ENCODE data around the gene ZNF331.
A peak's percentile ranks its signal among the peaks of the same experiment; 100 is the strongest.
"Not testable (repeated sequence)": the region's sequence is repeated elsewhere in the genome, so short reads cannot be mapped to it uniquely, and the experiment has no call there.

The ZNF331 gene

GRCh38 chr19:53537521-53538377 lies at the start of gene ZNF331:
Gene ZNF331, plus strand, starts transcription at chr19:53538145. Its CDS starts 31,232 bp downstream, at chr19:53569377.
- TF ChIP-seq CTCF (IDR thresholded peaks at IDR 0.05; ENCODE audit: low read length) (no peak), EZH2 (IDR thresholded peaks at IDR 0.05; ENCODE audit: borderline replicate concordance, low read length) (no peak)
- no peaks in the 10 kb centered on the region for H3K9me3 ChIP-seq (ENCODE audit: low read length)
- no peaks in the 10 kb centered on the region for H3F3A ChIP-seq (ENCODE audit: insufficient read depth, low read length)
- H3K4me2 ChIP-seq (ENCODE audit: low read length): peak within 1 kb of the TSS; percentile 69
- peaks cover 8% of the 10 kb centered on the region for H3K4me1 ChIP-seq (ENCODE audit: insufficient read depth, low read length, severe bottlenecking)
- H3K36me3 ChIP-seq (ENCODE audit: insufficient read depth, low read length): peaks cover 19% of the 10 kb centered on the region
- no peaks in the 10 kb centered on the region for H3K9me2 ChIP-seq (ENCODE audit: low read depth, low read length)
- peak within 1 kb of the TSS; percentile 86 for H3K4me3 ChIP-seq (ENCODE audit: low read depth, low read length, poor library complexity, severe bottlenecking)
- H2AFZ ChIP-seq (ENCODE audit: low read length): peak within 1 kb of the TSS; percentile 92; the same call in 1 of the 2 replicates
- no peak within 1 kb of the TSS for H3K27ac ChIP-seq (ENCODE audit: low read depth, low read length, poor library complexity, severe bottlenecking)
- peak within 1 kb of the TSS; percentile 84 for H3K9ac ChIP-seq (ENCODE audit: low read length)
- no peaks in the 10 kb centered on the region for H4K20me1 ChIP-seq (ENCODE audit: insufficient read depth, low read length)
- H3K79me2 ChIP-seq (ENCODE audit: insufficient read depth, low read length): no peaks in the 10 kb centered on the region
- H3K27me3 ChIP-seq (ENCODE audit: insufficient read depth, low read length): no peaks in the 10 kb centered on the region

- peaks cover 19% of the 10 kb centered on the region for H3K9me3 ChIP-seq (ENCODE audit: low read length)
- no peaks in the 10 kb centered on the region for H3K79me2 ChIP-seq (ENCODE audit: insufficient read depth, low read length)
- no peak overlapping the region for H3K9ac ChIP-seq (ENCODE audit: low read length)
- no peaks in the 10 kb centered on the region for H4K20me1 ChIP-seq (ENCODE audit: insufficient read depth, low read length)
- H3K4me1 ChIP-seq (ENCODE audit: insufficient read depth, low read length, severe bottlenecking): no peaks in the 10 kb centered on the region
- no peak overlapping the region for H3K4me2 ChIP-seq (ENCODE audit: low read length)
- H3K9me2 ChIP-seq (ENCODE audit: low read depth, low read length): no peaks in the 10 kb centered on the region
- no peak for TF ChIP-seq CTCF (IDR thresholded peaks at IDR 0.05; ENCODE audit: low read length)
- TF ChIP-seq EZH2 (IDR thresholded peaks at IDR 0.05; ENCODE audit: borderline replicate concordance, low read length): no peak
- H3K27ac ChIP-seq (ENCODE audit: low read depth, low read length, poor library complexity, severe bottlenecking): no peak overlapping the region
- H3K36me3 ChIP-seq (ENCODE audit: insufficient read depth, low read length): peaks cover 60% of the 10 kb centered on the region
- no peaks in the 10 kb centered on the region for H3K27me3 ChIP-seq (ENCODE audit: insufficient read depth, low read length)
- no peak overlapping the region for H2AFZ ChIP-seq (ENCODE audit: low read length)
- no peaks in the 10 kb centered on the region for H3F3A ChIP-seq (ENCODE audit: insufficient read depth, low read length)
- H3K4me3 ChIP-seq (ENCODE audit: low read depth, low read length, poor library complexity, severe bottlenecking): no peak overlapping the region
Observed at GRCh38 chr19:53492153-53492552, 45.8 kb upstream of the ZNF331 start.

- not testable (repeated sequence) for H3K4me2 ChIP-seq (ENCODE audit: low read length); H3F3A ChIP-seq (ENCODE audit: insufficient read depth, low read length); H3K36me3 ChIP-seq (ENCODE audit: insufficient read depth, low read length); H3K9me3 ChIP-seq (ENCODE audit: low read length); H3K9ac ChIP-seq (ENCODE audit: low read length); H4K20me1 ChIP-seq (ENCODE audit: insufficient read depth, low read length); H2AFZ ChIP-seq (ENCODE audit: low read length); H3K27ac ChIP-seq (ENCODE audit: low read depth, low read length, poor library complexity, severe bottlenecking); H3K4me1 ChIP-seq (ENCODE audit: insufficient read depth, low read length, severe bottlenecking); H3K4me3 ChIP-seq (ENCODE audit: low read depth, low read length, poor library complexity, severe bottlenecking); H3K79me2 ChIP-seq (ENCODE audit: insufficient read depth, low read length); H3K27me3 ChIP-seq (ENCODE audit: insufficient read depth, low read length); H3K9me2 ChIP-seq (ENCODE audit: low read depth, low read length)
Observed at GRCh38 chr19:53497311-53498023, 40.5 kb upstream of the ZNF331 start.

- H3F3A ChIP-seq (ENCODE audit: insufficient read depth, low read length); H3K9me3 ChIP-seq (ENCODE audit: low read length); H3K9me2 ChIP-seq (ENCODE audit: low read depth, low read length); H3K4me2 ChIP-seq (ENCODE audit: low read length); H4K20me1 ChIP-seq (ENCODE audit: insufficient read depth, low read length); H2AFZ ChIP-seq (ENCODE audit: low read length); H3K9ac ChIP-seq (ENCODE audit: low read length); H3K36me3 ChIP-seq (ENCODE audit: insufficient read depth, low read length); H3K27ac ChIP-seq (ENCODE audit: low read depth, low read length, poor library complexity, severe bottlenecking); H3K4me3 ChIP-seq (ENCODE audit: low read depth, low read length, poor library complexity, severe bottlenecking); H3K79me2 ChIP-seq (ENCODE audit: insufficient read depth, low read length); H3K4me1 ChIP-seq (ENCODE audit: insufficient read depth, low read length, severe bottlenecking); H3K27me3 ChIP-seq (ENCODE audit: insufficient read depth, low read length): not testable (repeated sequence)
Observed at GRCh38 chr19:53498024-53498395, 39.9 kb upstream of the ZNF331 start.

- H3K9ac ChIP-seq (ENCODE audit: low read length); H3K79me2 ChIP-seq (ENCODE audit: insufficient read depth, low read length); H3F3A ChIP-seq (ENCODE audit: insufficient read depth, low read length); H3K27ac ChIP-seq (ENCODE audit: low read depth, low read length, poor library complexity, severe bottlenecking); H3K36me3 ChIP-seq (ENCODE audit: insufficient read depth, low read length); H3K4me1 ChIP-seq (ENCODE audit: insufficient read depth, low read length, severe bottlenecking); H3K4me3 ChIP-seq (ENCODE audit: low read depth, low read length, poor library complexity, severe bottlenecking); H3K9me2 ChIP-seq (ENCODE audit: low read depth, low read length); H4K20me1 ChIP-seq (ENCODE audit: insufficient read depth, low read length); H3K9me3 ChIP-seq (ENCODE audit: low read length); H2AFZ ChIP-seq (ENCODE audit: low read length); H3K27me3 ChIP-seq (ENCODE audit: insufficient read depth, low read length); H3K4me2 ChIP-seq (ENCODE audit: low read length): not testable (repeated sequence)
Observed at GRCh38 chr19:53503151-53503550, 34.8 kb upstream of the ZNF331 start.
